H9 (cell line): ENCODE data around the gene PASD1. TPM values are rescaled to one million over a fixed set of nuclear protein-coding genes. Genes with fewer than 3 reads are reported as not detected.

ENCODE experiments used
- DNase-seq: peaks from one replicate; pipeline ENCODE4 v3.0.0-alpha.2; 2017
- H2AFZ ChIP-seq: one replicate; pipeline ENCODE4 v1.6.1; 2013; ENCODE audit warnings: mild to moderate bottlenecking, low read length, control low read depth, moderate library complexity
- H2AK5ac ChIP-seq: 2 replicates; pipeline ENCODE4 v1.6.1; 2013; ENCODE audit warnings: low read length, control low read depth, mixed read lengths; ENCODE audit not compliant: insufficient read length
- H2BK120ac ChIP-seq: one replicate; pipeline ENCODE4 v1.6.1; 2013; ENCODE audit warnings: low read depth, mild to moderate bottlenecking, low read length, control low read depth, inconsistent platforms; ENCODE audit not compliant: poor library complexity, severe bottlenecking
- H2BK12ac ChIP-seq: 2 replicates; pipeline ENCODE4 v1.6.1; 2013; ENCODE audit warnings: low read length, control low read depth, mixed read lengths, low read depth; ENCODE audit not compliant: insufficient read length
- H2BK15ac ChIP-seq: 2 replicates; pipeline ENCODE4 v1.6.1; 2013; ENCODE audit warnings: low read depth, low read length, control low read depth
- H2BK20ac ChIP-seq: one replicate; pipeline ENCODE4 v1.6.1; 2013; ENCODE audit warnings: low read depth, mild to moderate bottlenecking, low read length, control low read depth, inconsistent platforms; ENCODE audit not compliant: poor library complexity, severe bottlenecking
- H2BK5ac ChIP-seq: 2 replicates; pipeline ENCODE4 v1.6.1; 2013; ENCODE audit warnings: low read length, control low read depth, mixed read lengths; ENCODE audit not compliant: insufficient read length
- H3K14ac ChIP-seq: 2 replicates; pipeline ENCODE4 v1.6.1; 2013; ENCODE audit warnings: low read length, control low read depth; ENCODE audit not compliant: insufficient read depth
- H3K18ac ChIP-seq: 2 replicates; pipeline ENCODE4 v1.6.1; 2013; ENCODE audit warnings: low read depth, mild to moderate bottlenecking, mixed read lengths, low read length, control low read depth; ENCODE audit not compliant: insufficient read length
- H3K23ac ChIP-seq: 2 replicates; pipeline ENCODE4 v1.6.1; 2013; ENCODE audit warnings: low read length, control low read depth, mixed read lengths, low read depth; ENCODE audit not compliant: insufficient read length
- H3K23me2 ChIP-seq: 2 replicates; pipeline ENCODE4 v1.6.1; 2013; ENCODE audit warnings: low read depth, mild to moderate bottlenecking, mixed read lengths, low read length, control low read depth; ENCODE audit not compliant: insufficient read length, poor library complexity, severe bottlenecking
- H3K27ac ChIP-seq: 2 replicates; pipeline ENCODE4 v1.5.1; 2013; ENCODE audit warnings: low read length, control low read depth, mixed read lengths, low read depth; ENCODE audit not compliant: insufficient read length
- H3K27me3 ChIP-seq: 2 replicates; pipeline ENCODE4 v1.6.1; 2013; ENCODE audit warnings: low read length, control low read depth, inconsistent platforms; ENCODE audit not compliant: insufficient read depth
- H3K4ac ChIP-seq: 2 replicates; pipeline ENCODE4 v1.6.1; 2013; ENCODE audit warnings: low read depth, mild to moderate bottlenecking, control low read depth, inconsistent platforms, low read length, moderate library complexity
- H3K4me1 ChIP-seq: 2 replicates; pipeline ENCODE4 v1.6.1; 2013; ENCODE audit warnings: low read length, control low read depth, inconsistent platforms; ENCODE audit not compliant: insufficient read depth
- H3K4me2 ChIP-seq: 2 replicates; pipeline ENCODE4 v1.6.1; 2013; ENCODE audit warnings: low read length, control low read depth, mixed read lengths; ENCODE audit not compliant: insufficient read length, insufficient read depth
- H3K56ac ChIP-seq: 2 replicates; pipeline ENCODE4 v1.6.1; 2013; ENCODE audit warnings: low read depth, mild to moderate bottlenecking, mixed read lengths, low read length, control low read depth; ENCODE audit not compliant: insufficient read length
- H3K79me1 ChIP-seq: 2 replicates; pipeline ENCODE4 v1.6.1; 2013; ENCODE audit warnings: low read depth, mild to moderate bottlenecking, moderate library complexity, low read length, control low read depth, inconsistent platforms; ENCODE audit not compliant: insufficient read depth, poor library complexity, severe bottlenecking
- H3K79me2 ChIP-seq: 2 replicates; pipeline ENCODE4 v1.6.1; 2013; ENCODE audit warnings: low read length, control low read depth, inconsistent platforms; ENCODE audit not compliant: insufficient read depth
- H3K9ac ChIP-seq: 2 replicates; pipeline ENCODE4 v1.6.1; 2013; ENCODE audit warnings: low read length, control low read depth, mixed read lengths; ENCODE audit not compliant: insufficient read length; ENCODE audit errors: extremely low read depth
- H3K9me3 ChIP-seq: one replicate; pipeline ENCODE4 v1.6.1; 2013; ENCODE audit warnings: low read depth, low read length, inconsistent platforms; ENCODE audit not compliant: control insufficient read depth
- H3T11ph ChIP-seq: one replicate; pipeline ENCODE4 v1.6.1; 2013; ENCODE audit warnings: mild to moderate bottlenecking, low read length, control low read depth, inconsistent platforms
- H4K20me1 ChIP-seq: one replicate; pipeline ENCODE4 v1.6.1; 2013; ENCODE audit not compliant: control insufficient read depth, insufficient read length, insufficient read depth
- H4K5ac ChIP-seq: 2 replicates; pipeline ENCODE4 v1.6.1; 2013; ENCODE audit warnings: low read depth, mild to moderate bottlenecking, mixed read lengths, low read length, control low read depth; ENCODE audit not compliant: insufficient read length
- H4K8ac ChIP-seq: replicated peaks from 2 replicates; pipeline ENCODE4 v1.6.1; 2013; ENCODE audit warnings: low read length, control low read depth, mixed read lengths, low read depth; ENCODE audit not compliant: insufficient read length
- H4K91ac ChIP-seq: 2 replicates; pipeline ENCODE4 v1.6.1; 2013; ENCODE audit warnings: low read depth, mild to moderate bottlenecking, moderate library complexity, mixed read lengths, low read length, control low read depth; ENCODE audit not compliant: insufficient read length
- H3K27ac Mint-ChIP-seq, 3 experiments: 2 replicates in 2 of 3; 3 replicates in 1 of 3; pipeline ENCODE4 v1.8.0; 2020 to 2021; ENCODE audit warnings: mixed read lengths in 3 of 3, mild to moderate bottlenecking in 1 of 3, moderate library complexity in 1 of 3
- H3K27me3 Mint-ChIP-seq: 2 replicates; pipeline ENCODE4 v1.8.0; 2021; ENCODE audit warnings: low read depth, mild to moderate bottlenecking, moderate library complexity, mixed read lengths
- H3K36me3 Mint-ChIP-seq, 3 experiments: 2 replicates in 2 of 3; 3 replicates in 1 of 3; pipeline ENCODE4 v1.8.0; 2020 to 2021; ENCODE audit warnings: low read depth in 3 of 3, mixed read lengths in 3 of 3; ENCODE audit not compliant: insufficient read depth in 1 of 3
- H3K4me1 Mint-ChIP-seq, 2 experiments: 2 replicates each; pipeline ENCODE4 v1.8.0; 2020; ENCODE audit warnings: mixed read lengths in 2 of 2
- H3K4me3 Mint-ChIP-seq, 2 experiments: 2 replicates in 1 of 2; 3 replicates in 1 of 2; pipeline ENCODE4 v1.8.0; 2020 to 2021; ENCODE audit warnings: mild to moderate bottlenecking in 2 of 2, mixed read lengths in 2 of 2, moderate library complexity in 1 of 2
- H3K9me3 Mint-ChIP-seq, 2 experiments: 2 replicates in 1 of 2; 3 replicates in 1 of 2; pipeline ENCODE4 v1.8.0; 2020; ENCODE audit warnings: mild to moderate bottlenecking in 2 of 2, mixed read lengths in 2 of 2, moderate library complexity in 1 of 2
- CTCF ChIP-seq: fragments of 200-600 bp; sonication (generic); conservative IDR thresholded peaks from 3 replicates; pipeline ENCODE4 v1.8.0; 2021; ENCODE audit warnings: antibody characterized with exemption, mild to moderate bottlenecking
- WGBS: extraction: QIAGEN DNeasy Blood & Tissue Kit; methylation state at CpG from one replicate; pipeline ENCODE4 v1.1.7; 2013; ENCODE audit warnings: missing lambda C conversion rate, low lambda C conversion rate, mixed read lengths; ENCODE audit not compliant: insufficient read length; ENCODE audit errors: extremely low coverage; 5-methylcytosine and 5-hydroxymethylcytosine counted together
- total RNA-seq: library from RNA; stranded (reverse); gene quantifications from 2 replicates; pipeline ENCODE4 v1.2.1, GENCODE V29; 2021

Gene PASD1
- total RNA-seq, 1 experiment from 2014 or later = not detected

GRCh38 chrX:151538190-151539122 lies 25.0 kb upstream of the PASD1 start:
- Histone ChIP-seq H3K14ac (no peak overlapping the region), H3K9ac (no peak overlapping the region), H2AK5ac (no peak overlapping the region), H2BK15ac (no peak overlapping the region), H3K4me1 (no peaks in the 10 kb centered on the region), H3K23me2 (no peaks in the 10 kb centered on the region), H3K4me2 (no peak overlapping the region), H4K8ac (no peak overlapping the region), H3K4ac (no peak overlapping the region), H3K27ac (no peak overlapping the region), H3K79me1 (no peaks in the 10 kb centered on the region), H4K5ac (no peak overlapping the region), H3K56ac (no peak overlapping the region), H2AFZ (no peak overlapping the region), H2BK12ac (no peak overlapping the region), H3K9me3 (peaks cover 34% of the 10 kb centered on the region), H4K91ac (no peak overlapping the region), H3K23ac (no peak overlapping the region), H4K20me1 (no peaks in the 10 kb centered on the region), H3K27me3 (no peaks in the 10 kb centered on the region), H3K18ac (no peak overlapping the region), H3T11ph (no peak overlapping the region), H2BK120ac (no peak overlapping the region), H2BK20ac (no peak overlapping the region), H2BK5ac (no peak overlapping the region), H3K79me2 (no peaks in the 10 kb centered on the region)
- H3K27me3 Mint-ChIP-seq = no peaks in the 10 kb centered on the region
- peaks cover 0 to 9% (median 3%) of the 10 kb centered on the region in 3 experiments; a peak in 3 of 7 replicates for H3K36me3 Mint-ChIP-seq
- H3K9me3 Mint-ChIP-seq = peaks cover 46 to 61% of the 10 kb centered on the region in 2 experiments
- WGBS = no CpG with 5 or more reads among the region's 3 CpGs
- peaks cover 3 to 5% of the 10 kb centered on the region in 2 experiments for H3K4me1 Mint-ChIP-seq
- TF ChIP-seq CTCF = no peak
- no peak overlapping the region for H3K4me3 Mint-ChIP-seq
- no peak for DNase-seq
- H3K27ac Mint-ChIP-seq = no peak overlapping the region
